SH-SY5Y (cell line): ENCODE data around the gene NKIRAS1.

ENCODE experiments used
- GATA2 ChIP-seq: IDR thresholded peaks from 2 replicates; pipeline ENCODE4 v1.6.1; 2011; ENCODE audit warnings: mild to moderate bottlenecking, low read depth, low read length
- GATA3 ChIP-seq: IDR thresholded peaks from 2 replicates; pipeline ENCODE4 v1.6.1; 2011; ENCODE audit warnings: low read depth, mild to moderate bottlenecking, low read length, moderate library complexity

- TF ChIP-seq GATA2: no peak
- TF ChIP-seq GATA3: no peak
These were observed 41.6 kb downstream of the NKIRAS1 start for GRCh38 chr3:23875113-23875725.
